VCaP (cell line): Measurements from ENCODE around the gene FYN.
A peak's percentile ranks its signal among the peaks of the same experiment; 100 is the strongest.

Experiments used
- H3K27ac ChIP-seq: fragments of 450-650 bp; 2 replicates; pipeline ENCODE4 v1.5.1; 2017
- CTCF ChIP-seq: fragments of 450-650 bp; conservative IDR thresholded peaks from 2 replicates; pipeline ENCODE4 v1.5.1; 2017; ENCODE audit warnings: mild to moderate bottlenecking, moderate library complexity

Gene FYN

GRCh38 chr6:111798281-111798725 lies 74.9 kb downstream of the FYN start:
- no peak overlapping the region for H3K27ac ChIP-seq
- no peak for TF ChIP-seq CTCF

DNA sequence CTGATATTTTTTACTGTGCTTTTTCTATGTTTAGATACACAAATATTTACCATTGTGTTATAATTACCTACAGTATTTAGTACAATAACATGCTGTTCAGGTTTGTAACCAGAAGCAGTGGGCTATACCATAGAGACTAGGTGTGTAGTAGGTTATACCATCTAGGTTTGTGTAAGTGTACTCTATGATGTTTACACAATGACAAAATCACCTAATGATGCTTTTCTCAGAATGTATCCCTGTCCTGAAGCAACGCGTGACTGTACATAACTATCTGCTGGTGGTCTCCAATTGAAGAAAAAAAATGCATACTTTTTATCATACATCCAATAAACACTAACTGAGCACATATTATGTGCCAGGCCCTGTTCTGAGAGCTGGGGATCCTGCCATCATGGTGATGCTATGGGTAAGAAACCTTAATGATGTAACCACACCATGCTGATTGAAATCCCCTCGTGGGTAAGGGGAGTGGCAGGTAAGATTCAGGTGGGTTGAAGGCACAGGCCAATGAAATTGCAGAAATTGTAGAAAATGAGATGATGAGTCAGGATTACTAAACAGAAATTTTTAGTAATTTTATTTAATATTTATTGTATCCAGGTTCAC lies 76.8 kb downstream of the FYN start:
- TF ChIP-seq CTCF, result no peak
- no peak overlapping the region for H3K27ac ChIP-seq

DNA sequence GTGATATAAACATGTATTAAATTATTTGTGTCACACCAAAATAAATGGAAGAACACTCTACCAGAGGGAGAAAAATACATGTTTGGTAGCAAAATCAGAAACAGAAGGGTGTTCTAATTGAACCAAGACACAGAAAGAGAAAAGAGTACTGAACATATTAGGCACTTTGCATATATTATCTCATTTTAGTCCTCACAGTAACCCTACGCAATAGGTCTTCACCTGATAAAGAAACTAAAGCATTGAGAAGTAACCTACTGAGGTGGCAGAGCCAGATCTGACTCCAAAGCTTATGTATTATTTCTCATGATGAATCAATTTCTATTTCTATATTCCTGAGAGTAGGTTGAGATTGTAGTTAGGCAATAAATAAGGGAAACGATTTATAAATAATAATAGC lies 77.7 kb downstream of the FYN start:
- peak overlapping the region; percentile 30 for H3K27ac ChIP-seq
- no peak for TF ChIP-seq CTCF

- peak overlapping the region; percentile 30 for H3K27ac ChIP-seq
- no peak for TF ChIP-seq CTCF
Observed at GRCh38 chr6:111794727-111795452, 78.4 kb downstream of the FYN start.

DNA sequence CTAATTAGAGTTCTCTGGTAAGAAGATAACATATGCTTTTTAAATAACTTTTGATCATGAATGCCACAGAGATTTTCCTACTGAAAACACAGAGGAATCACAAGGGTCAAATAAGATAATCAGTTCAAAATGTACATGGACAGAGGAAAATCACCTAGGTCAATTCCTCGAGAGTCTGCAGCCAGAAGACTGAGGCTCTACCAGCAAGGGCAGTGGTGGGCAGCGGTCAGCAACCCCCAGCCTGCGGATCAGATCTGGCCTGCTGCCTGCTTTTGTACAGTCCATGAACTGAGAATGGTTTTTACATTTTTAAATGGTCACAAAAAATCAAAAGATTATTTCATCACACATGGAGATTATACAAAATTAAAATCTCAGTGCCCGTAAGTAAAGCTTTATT lies 79.0 kb downstream of the FYN start:
- TF ChIP-seq CTCF, result no peak

GRCh38 chr6:111793711-111794111 lies 79.5 kb downstream of the FYN start:
- H3K27ac ChIP-seq, result no peak overlapping the region
- TF ChIP-seq CTCF, result no peak

More for the DNA sequence above, 79.0 kb downstream of the FYN start:
- H3K27ac ChIP-seq, result peak overlapping the region; percentile 30; the same call in 1 of the 2 replicates

GRCh38 chr6:111792914-111793700 lies 80.1 kb downstream of the FYN start:
- TF ChIP-seq CTCF, result no peak
- no peak overlapping the region for H3K27ac ChIP-seq
